HG03520 (cell line): Measurements from ENCODE around the gene SLC25A47.

ENCODE experiments used
- ATAC-seq: cut with Tn5 transposase; IDR thresholded peaks from one replicate; pipeline ENCODE4 v1.9.1; 2021; ENCODE audit warnings: mild to moderate bottlenecking, moderate library complexity; ENCODE audit not compliant: unreplicated experiment

The SLC25A47 gene

DNA sequence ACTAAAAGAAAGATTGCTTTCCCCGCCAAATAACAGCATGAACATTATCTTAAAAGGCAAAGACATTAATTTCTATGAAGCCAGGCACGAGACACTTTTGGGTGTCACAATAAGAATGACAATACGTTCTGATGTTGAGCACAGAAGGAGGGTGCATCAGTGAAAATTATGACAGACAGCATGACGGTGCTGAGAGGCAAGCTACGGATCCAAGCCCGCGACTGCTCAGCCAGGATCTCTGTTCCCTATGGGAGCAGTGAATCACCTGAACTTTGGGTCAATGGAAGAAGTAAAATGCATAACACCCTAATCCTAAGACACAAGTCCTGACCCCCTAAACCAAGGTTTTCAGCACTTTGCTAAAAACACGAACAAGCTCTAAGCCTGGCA, 51.7 kb downstream of the SLC25A47 start:
- no peak for ATAC-seq

DNA sequence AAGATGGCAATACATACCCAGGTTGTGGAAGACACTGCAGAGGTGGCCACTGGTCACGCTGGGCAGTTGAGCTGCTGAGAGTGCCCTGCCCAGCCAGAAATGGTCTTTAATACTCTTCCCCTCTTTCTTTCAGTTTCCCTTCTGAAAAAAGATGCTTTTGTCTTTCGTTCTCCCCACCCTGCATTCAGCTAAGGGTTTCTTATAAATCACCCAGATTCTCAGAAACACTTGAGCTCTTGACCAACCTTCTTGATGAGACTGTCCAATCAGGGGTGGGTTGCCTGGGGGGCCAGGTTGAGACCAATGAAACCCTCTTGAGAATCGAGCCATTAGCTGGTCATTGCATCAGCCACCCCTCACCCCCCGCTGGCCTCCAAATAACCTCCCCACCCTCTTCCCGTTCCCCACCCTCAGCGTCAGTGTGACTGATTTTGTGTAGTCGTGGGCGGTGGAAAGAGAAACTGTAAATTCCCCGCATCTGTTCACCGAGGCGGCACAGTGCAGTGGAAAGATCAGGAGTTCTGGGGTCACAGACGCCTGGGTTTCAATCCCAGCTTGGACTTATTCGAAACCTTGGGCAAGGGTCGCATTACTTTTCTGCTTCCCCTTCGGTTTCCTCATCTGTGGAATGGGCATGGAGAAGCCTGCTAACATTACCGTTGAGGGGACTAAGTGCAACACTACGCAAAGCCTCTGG, 52.3 kb downstream of the SLC25A47 start:
- peak; percentile 40 for ATAC-seq

- ATAC-seq: peak; percentile 63
Observed at GRCh38 chr14:100375963-100376735, 53.0 kb downstream of the SLC25A47 start, which contains the start of gene WDR25. Gene WDR25 (plus strand): TSS chr14:100376485.

DNA sequence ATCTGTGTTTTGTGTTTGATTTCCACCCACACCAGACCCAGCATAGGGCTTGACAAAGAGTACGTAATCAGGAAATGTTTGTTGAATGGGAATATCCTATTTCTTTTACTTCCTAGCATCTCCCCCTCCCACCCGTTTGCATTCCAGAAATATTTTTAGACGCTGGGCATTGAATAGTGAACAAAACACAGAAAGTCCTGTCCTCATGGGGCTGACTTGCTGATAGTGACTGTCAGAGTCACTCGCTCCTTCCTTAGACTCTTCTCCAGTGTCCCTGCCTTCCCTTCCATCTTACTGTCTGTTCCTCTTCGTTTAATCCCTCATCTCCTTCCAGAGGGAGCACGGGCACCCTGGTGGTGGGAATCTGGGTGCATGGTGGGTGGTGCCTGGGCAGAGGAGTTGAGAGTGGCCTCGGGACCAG, 53.6 kb downstream of the SLC25A47 start:
- no peak for ATAC-seq
